OCI-LY7 (cell line): ENCODE measurements around the gene RGCC.

Source experiments
- EZH2phosphoT487 ChIP-seq: fragments of 200-600 bp; sonication (generic); IDR thresholded peaks from 2 replicates; pipeline ENCODE4 v1.6.1; 2018; ENCODE audit warnings: low read depth, borderline replicate concordance, mild to moderate bottlenecking, mixed run types, antibody characterized with exemption, low read length, moderate library complexity, mixed read lengths
- TF ChIP-seq, protein P1 (sequence below): fragments of 200-600 bp; sonication (generic); conservative IDR thresholded peaks from 2 replicates; pipeline ENCODE4 v1.5.1; 2014; ENCODE audit warnings: mild to moderate bottlenecking, antibody characterized with exemption, low read length, moderate library complexity, mixed read lengths

DNA sequence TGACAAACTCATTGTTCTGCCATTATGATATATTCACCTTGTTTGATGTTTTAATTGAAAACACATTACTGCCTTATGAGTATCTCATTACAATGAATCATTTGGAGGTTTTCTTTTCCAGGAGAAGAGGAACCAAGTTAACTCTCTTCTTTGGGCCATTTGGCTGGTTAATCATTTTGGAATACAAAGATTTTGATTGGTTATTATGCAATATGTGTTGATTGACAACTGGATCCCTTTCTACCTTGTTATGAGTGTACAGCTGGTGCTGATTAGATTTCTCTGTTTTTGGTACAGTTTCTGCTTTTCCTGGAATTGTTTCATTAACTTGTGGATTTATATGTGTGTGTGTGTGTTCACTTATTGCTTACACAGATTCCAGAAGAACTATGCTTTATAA lies 49.2 kb upstream of the RGCC start:
- TF ChIP-seq, protein P1, sequence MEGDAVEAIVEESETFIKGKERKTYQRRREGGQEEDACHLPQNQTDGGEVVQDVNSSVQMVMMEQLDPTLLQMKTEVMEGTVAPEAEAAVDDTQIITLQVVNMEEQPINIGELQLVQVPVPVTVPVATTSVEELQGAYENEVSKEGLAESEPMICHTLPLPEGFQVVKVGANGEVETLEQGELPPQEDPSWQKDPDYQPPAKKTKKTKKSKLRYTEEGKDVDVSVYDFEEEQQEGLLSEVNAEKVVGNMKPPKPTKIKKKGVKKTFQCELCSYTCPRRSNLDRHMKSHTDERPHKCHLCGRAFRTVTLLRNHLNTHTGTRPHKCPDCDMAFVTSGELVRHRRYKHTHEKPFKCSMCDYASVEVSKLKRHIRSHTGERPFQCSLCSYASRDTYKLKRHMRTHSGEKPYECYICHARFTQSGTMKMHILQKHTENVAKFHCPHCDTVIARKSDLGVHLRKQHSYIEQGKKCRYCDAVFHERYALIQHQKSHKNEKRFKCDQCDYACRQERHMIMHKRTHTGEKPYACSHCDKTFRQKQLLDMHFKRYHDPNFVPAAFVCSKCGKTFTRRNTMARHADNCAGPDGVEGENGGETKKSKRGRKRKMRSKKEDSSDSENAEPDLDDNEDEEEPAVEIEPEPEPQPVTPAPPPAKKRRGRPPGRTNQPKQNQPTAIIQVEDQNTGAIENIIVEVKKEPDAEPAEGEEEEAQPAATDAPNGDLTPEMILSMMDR = no peak
- TF ChIP-seq EZH2phosphoT487 = no peak
